GM21390 (cell line): Measurements from ENCODE around the gene CPZ.

Experiments
- ATAC-seq: cut with Tn5 transposase; IDR thresholded peaks from one replicate; pipeline ENCODE4 v1.9.1; 2021; ENCODE audit not compliant: unreplicated experiment

The CPZ gene

DNA sequence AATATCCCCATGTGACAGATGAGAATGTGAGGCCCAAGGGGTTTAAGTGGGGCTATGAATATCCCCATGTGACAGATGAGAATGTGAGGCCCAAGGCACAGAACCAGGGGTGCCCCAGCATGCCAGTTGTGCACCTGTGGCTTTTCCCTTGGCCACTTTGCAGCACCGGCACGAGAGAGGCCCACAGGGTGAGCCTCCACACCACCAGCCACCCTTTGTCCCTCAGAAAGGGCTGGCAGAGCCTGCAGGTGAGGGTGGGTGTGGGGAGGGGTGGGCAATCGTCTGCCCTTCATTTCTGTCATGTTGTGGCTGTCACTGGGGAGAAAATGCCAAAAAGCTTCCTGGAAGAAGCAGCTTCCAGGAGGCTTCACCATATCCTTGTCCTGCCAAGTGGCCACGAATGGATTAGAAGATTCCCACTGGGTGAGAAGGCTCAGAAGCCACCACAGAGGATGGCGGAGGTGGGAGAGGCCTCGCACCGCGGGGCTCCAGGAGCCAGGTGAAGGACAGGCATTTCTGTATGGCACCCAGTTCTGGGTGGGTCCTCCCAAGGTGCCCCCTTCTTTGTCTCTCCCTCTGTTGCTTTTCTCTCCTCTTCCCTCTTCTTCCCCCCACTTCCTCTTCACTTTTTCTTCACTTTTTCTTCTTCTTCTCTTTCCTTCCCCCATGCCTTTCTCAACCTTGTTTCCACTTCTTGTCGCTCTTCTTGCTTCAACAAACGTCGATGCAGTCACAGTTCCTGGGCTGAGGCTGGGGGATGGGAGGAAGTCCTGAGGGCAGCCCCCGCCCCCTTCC is 12.8 kb upstream of the CPZ start:
- no peak for ATAC-seq

DNA sequence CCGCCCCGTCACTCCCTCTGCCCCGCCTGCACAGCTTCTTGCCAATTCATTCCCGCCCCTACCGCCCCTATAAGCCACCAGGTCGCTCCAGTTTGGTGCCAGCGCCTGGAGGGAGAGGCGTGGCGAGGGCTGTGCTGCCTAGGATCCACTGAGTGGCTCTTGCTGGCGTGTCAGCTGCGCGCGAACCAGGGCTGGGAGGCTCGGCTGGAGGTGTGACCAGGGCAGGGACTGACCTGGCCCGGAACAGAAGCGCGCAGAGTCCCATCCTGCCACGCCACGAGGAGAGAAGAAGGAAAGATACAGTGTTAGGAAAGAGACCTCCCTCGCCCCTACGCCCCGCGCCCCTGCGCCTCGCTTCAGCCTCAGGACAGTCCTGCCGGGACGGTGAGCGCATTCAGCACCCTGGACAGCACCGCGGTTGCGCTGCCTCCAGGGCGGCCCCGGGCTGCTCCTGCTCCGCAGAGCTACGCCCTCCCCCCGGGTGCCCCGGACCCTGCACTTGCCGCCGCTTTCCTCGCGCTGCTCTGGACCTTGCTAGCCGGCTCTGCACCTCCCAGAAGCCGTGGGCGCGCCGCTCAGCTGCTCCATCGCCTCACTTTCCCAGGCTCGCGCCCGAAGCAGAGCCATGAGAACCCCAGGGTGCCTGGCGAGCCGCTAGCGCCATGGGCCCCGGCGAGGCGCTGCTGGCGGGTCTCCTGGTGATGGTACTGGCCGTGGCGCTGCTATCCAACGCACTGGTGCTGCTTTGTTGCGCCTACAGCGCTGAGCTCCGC is 12.1 kb upstream of the CPZ start, which contains the start of gene GPR78:
GPR78 (plus strand) TSS at position 72 of the 773 bp plus-strand sequence; CDS start at position 663, 591 bp downstream.
- ATAC-seq = no peak

DNA sequence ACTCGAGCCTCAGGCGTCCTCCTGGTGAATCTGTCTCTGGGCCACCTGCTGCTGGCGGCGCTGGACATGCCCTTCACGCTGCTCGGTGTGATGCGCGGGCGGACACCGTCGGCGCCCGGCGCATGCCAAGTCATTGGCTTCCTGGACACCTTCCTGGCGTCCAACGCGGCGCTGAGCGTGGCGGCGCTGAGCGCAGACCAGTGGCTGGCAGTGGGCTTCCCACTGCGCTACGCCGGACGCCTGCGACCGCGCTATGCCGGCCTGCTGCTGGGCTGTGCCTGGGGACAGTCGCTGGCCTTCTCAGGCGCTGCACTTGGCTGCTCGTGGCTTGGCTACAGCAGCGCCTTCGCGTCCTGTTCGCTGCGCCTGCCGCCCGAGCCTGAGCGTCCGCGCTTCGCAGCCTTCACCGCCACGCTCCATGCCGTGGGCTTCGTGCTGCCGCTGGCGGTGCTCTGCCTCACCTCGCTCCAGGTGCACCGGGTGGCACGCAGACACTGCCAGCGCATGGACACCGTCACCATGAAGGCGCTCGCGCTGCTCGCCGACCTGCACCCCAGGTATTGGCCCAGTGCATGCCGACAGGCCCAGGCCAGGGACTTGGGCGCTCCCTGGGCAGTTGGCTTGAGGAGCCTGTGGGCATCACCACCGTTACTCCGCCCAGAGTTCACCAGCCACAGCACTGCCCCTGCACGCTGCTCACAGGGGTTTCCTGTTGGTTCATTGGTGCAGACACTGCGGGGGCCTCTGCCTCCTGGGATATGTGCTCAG is 11.3 kb upstream of the CPZ start:
- ATAC-seq = no peak

- no peak for ATAC-seq
Measured at GRCh38 chr4:8582016-8582415, 10.5 kb upstream of the CPZ start.

DNA sequence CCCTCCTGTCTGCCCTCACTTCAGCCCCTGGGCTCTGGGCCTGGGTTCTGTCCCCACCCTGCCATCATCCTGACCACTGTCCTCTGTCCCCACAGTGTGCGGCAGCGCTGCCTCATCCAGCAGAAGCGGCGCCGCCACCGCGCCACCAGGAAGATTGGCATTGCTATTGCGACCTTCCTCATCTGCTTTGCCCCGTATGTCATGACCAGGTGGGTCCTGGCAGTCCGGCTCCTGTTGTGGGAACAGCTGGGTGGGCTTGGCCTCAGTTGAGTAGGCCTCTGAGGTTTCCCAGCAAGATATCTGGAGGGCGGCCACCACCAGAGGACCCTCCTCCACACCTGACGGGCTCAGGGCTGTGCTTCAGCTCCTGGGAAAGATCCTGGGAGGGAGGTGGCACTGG is 10.1 kb upstream of the CPZ start:
- no peak for ATAC-seq

DNA sequence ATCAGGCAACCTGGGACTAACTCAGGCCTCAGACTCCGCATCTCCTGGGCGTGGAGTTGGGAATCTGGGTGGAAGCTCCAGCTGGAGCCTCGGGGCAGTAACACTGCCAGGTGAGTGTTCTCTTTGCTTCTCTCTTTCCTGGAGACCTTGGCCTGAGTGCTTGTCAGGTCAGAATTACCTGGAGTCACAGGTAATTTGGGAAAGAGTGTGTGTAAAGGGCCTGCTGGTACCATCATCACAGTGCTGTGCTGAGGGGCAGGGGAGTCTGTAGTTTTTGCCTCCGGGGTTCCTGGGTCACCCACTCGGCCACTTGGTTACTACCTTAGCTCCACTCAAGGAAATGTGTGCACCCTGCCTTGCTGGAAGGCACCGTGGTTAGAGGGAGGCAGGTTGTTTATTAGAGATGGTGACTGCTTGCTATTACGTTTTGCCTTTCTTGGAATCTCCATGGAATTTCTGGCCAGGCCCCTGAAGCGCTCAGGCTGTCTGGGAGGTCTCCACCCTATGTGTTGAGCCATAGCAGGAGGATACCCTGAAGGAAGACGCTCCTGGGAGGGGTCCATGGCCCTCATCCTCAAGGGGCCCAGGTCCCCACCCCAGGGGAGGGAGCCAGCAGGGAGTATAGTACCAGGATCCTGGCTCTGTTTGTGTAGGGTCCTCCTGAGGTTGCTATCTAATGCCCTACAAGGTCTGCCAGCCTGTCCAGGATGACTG is 9.5 kb upstream of the CPZ start:
- ATAC-seq = no peak

- ATAC-seq = no peak
Measured at GRCh38 chr4:8583655-8584025, 8.9 kb upstream of the CPZ start.

DNA sequence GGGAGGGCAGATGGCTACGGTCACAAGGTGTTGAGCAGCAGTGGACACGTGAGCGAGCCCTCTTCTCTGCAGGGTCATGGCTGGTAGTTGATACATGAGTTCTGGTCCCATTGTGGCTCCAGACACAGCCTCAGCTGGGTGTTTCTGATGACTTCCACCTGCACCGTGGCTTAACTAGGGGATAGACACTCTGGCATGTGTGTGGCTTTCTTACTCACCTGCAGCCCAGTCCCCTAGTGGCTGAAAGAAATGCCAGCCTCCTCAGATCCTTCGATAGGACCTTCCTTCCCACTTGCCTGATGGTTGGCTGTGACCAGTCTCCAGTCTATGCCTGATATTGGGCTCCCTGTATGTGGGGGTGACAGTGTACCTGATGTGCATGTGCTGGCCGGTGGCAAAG is 7.4 kb upstream of the CPZ start:
- no peak for ATAC-seq

GRCh38 chr4:8585721-8586212 is 6.8 kb upstream of the CPZ start:
- no peak for ATAC-seq

- ATAC-seq = no peak
Measured at GRCh38 chr4:8586246-8586645, 6.3 kb upstream of the CPZ start.

DNA sequence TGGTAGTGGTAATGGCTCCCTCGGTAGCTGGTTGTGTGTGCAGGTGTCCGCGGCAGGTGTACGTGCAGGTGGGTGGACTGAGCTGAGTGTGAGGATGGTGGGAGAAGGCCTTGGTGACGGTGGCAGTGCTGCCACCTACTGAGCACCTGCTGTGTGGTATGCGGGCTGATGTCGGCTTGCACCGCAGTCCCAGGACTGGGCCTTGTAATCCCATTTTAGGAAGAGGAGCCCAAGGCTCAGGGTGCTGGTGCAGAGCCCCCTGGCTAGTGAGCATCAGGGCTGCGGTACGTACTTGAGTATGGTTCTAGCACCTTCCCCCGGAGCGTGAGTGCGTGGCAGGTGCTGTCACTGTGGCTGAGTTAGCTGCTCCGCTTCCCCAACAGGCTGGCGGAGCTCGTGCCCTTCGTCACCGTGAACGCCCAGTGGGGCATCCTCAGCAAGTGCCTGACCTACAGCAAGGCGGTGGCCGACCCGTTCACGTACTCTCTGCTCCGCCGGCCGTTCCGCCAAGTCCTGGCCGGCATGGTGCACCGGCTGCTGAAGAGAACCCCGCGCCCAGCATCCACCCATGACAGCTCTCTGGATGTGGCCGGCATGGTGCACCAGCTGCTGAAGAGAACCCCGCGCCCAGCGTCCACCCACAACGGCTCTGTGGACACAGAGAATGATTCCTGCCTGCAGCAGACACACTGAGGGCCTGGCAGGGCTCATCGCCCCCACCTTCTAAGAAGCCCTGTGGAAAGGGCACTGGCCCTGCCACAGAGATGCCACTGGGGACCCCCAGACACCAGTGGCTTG is 5.7 kb upstream of the CPZ start:
- ATAC-seq = no peak

DNA sequence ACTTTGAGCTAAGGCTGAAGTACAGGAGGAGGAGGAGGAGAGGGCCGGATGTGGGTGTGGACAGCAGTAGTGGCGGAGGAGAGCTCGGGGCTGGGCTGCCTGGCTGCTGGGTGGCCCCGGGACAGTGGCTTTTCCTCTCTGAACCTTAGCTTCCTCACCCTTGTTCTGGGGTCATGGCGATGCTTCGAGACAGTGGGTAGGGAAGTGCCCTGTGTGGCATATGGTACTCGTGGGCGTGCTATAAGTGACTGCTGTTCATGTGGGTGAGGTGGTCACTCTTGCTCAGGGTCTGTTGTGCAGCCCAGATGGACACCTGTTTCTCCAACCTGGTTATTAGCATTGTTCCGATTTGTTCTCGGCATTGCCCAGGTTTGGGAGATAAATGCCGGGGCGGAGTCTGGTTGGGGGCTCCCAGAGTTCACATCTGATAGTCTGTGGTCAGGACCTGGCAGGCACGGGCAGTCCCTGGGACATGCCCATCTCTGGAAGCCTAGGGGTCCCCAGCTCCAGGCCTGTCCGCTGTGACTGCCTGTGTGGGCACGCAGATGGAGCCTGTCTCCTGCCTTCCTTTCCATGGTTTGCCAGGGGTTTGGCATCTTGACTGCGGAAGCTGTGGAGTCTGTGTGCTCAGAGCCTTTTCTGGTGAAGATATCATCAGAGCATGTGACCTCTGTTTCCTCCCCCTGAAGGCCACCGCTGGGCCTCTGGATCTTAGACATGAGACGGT is 4.9 kb upstream of the CPZ start:
- no peak for ATAC-seq

- no peak for ATAC-seq
Measured at GRCh38 chr4:8588196-8588470, 4.4 kb upstream of the CPZ start.

- ATAC-seq = no peak
Measured at GRCh38 chr4:8589336-8589735, 3.2 kb upstream of the CPZ start.

DNA sequence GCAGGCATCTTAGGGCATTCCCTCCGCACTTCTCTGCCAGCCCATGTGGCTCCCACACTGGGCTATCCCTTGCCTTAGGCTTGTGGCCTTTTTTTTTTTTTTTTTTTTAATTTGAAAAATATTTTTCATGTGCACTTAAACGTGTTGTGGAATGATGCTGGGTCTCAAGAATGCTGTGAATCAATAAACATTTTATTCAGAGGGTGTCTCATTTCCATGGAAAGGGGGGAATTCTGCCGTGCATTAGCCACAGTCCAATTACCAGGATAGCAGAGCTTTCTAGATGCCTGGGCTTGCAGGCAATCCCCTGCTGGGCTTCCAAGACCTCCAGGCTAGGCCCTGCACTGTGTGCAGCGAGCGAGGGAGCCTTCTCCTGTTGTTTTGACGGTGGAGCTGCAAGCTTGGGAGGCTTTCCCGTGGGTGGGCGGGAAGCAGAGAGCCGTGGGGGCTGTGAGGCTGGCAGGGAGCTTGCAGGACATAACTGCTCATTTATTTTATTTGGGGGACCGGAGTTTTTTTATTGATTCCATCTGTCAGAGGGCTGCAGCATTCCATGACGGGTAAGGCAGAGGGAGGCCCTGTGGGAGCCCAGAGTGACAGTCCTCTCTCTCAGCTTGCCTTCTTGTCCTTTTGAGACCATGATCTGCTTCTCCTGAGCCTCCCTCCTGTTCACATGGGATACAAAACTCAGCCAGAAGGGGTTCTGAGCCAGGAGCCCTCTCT is 2.6 kb upstream of the CPZ start:
- no peak for ATAC-seq

GRCh38 chr4:8590546-8590880 is 2.1 kb upstream of the CPZ start:
- ATAC-seq = no peak

DNA sequence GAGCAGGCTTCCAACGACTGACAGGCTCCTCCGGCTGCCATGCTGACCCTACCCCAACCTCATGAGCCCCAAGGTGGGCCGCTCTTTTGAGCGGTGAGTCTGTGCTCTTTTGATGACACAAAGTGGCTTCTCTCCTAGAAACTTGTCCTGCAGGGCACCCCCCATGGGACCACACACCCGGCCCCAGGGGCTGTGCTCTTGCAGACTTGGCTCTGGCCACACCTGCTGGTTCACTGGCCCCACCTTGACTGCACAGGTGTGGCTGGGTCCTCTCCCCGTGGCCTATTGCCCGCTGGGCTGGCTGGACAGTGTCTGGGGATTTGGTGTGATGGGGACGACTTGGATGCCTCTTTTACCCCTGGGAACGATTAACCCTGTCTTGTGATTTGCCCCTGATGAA is 1.5 kb upstream of the CPZ start:
- no peak for ATAC-seq

DNA sequence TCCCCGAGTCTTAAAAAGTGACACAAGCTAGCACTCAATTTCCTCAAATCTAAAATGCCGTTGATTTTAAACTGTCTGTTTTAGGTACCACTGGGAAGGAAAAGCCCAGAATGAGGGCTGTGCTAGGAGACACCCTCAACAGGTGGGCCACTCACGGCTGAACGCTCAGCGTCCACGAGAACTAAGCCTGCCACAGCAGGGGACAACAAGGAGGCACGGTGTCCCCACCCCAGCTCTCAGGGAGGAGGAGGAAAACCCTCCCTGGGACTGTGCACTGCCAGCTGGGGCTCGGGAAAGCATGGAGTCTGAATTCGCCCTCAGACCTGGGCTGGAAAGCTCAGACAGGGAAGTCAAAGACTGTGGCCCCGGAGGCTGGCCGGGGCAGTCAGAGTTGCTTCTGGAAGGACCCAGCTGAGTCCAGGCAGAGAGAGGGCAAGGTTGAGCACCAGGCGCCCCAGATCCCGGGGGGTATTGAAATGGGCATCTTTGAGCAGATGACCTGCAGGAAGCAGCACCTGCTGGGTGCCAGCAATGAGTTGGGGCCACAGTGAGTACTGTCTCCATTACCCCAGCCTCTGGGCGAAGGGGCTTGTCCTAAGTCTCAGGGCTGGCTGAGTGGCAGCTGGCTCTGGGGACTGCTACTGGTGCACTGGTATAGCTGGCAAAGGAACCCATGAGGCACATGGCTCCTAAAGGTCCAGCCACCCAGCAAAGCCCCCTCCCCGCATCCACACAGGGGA is 769 bp upstream of the CPZ start:
- no peak for ATAC-seq
